HL-60 (cell line): ENCODE results near the gene MYH9.

ENCODE experiments used
- DNase-seq, 2 experiments: peaks; one replicate each; pipeline ENCODE4 v3.0.0-alpha.2; 2010 to 2020; ENCODE audit warnings: low read depth in 1 of 2, low spot score in 1 of 2
- H3K27ac ChIP-seq: fragments of 250-450 bp; sonication (Bioruptor Pico); replicated peaks from 2 replicates; pipeline ENCODE4 v1.5.1; 2020; ENCODE audit warnings: mild to moderate bottlenecking, moderate library complexity
- H3K27me3 ChIP-seq: fragments of 250-450 bp; sonication (Bioruptor Pico); 2 replicates; pipeline ENCODE4 v1.5.1; 2021; ENCODE audit warnings: mild to moderate bottlenecking, moderate library complexity; ENCODE audit not compliant: insufficient read depth, poor library complexity, severe bottlenecking
- H3K4me3 ChIP-seq: replicated peaks from 2 replicates; pipeline ENCODE4 v1.5.1; 2011; ENCODE audit warnings: mild to moderate bottlenecking, control low read depth, low read length; ENCODE audit not compliant: insufficient read depth
- CTCF ChIP-seq: IDR thresholded peaks from one replicate; pipeline ENCODE4 v1.5.1; 2011; ENCODE audit warnings: low read length, control low read depth, inconsistent platforms; ENCODE audit not compliant: insufficient read depth
- GABPA ChIP-seq: IDR thresholded peaks from 2 replicates; pipeline ENCODE4 v1.6.1; 2012; ENCODE audit warnings: low read depth
- POLR2AphosphoS5 ChIP-seq: IDR thresholded peaks from 2 replicates; pipeline ENCODE4 v1.6.1; 2012; ENCODE audit warnings: low read depth
- REST ChIP-seq: IDR thresholded peaks from 2 replicates; pipeline ENCODE4 v1.6.1; 2012; ENCODE audit warnings: low read depth; ENCODE audit not compliant: insufficient replicate concordance
- SPI1 ChIP-seq: IDR thresholded peaks from 2 replicates; pipeline ENCODE4 v1.6.1; 2012; ENCODE audit warnings: low read depth, mild to moderate bottlenecking, borderline replicate concordance

Gene MYH9

GRCh38 chr22:36325154-36326031, 62.4 kb downstream of the MYH9 start:
- no peak for TF ChIP-seq GABPA
- no peak for TF ChIP-seq REST
- TF ChIP-seq SPI1, result no peak
- TF ChIP-seq CTCF, result no peak
- no peak for TF ChIP-seq POLR2AphosphoS5
- no peak overlapping the region for H3K27ac ChIP-seq
- H3K4me3 ChIP-seq, result no peak overlapping the region
- H3K27me3 ChIP-seq, result no peaks in the 10 kb centered on the region
- no peak for DNase-seq

- DNase-seq, result no peak
- no peaks in the 10 kb centered on the region for H3K27me3 ChIP-seq
- H3K4me3 ChIP-seq, result no peak overlapping the region
- H3K27ac ChIP-seq, result no peak overlapping the region
- TF ChIP-seq GABPA (no peak), CTCF (no peak), REST (no peak), SPI1 (no peak), POLR2AphosphoS5 (no peak)
Observed at GRCh38 chr22:36324414-36324813, 63.4 kb downstream of the MYH9 start.

- no peak for DNase-seq
- no peaks in the 10 kb centered on the region for H3K27me3 ChIP-seq
- H3K27ac ChIP-seq, result no peak overlapping the region
- H3K4me3 ChIP-seq, result no peak overlapping the region
- TF ChIP-seq GABPA (no peak), POLR2AphosphoS5 (no peak; the same call in 1 of the 2 replicates), REST (no peak), SPI1 (no peak), CTCF (no peak)
Observed at GRCh38 chr22:36323855-36324331, 63.9 kb downstream of the MYH9 start.
